Liver (tissue), 9 donors: Measurements from ENCODE around the gene PPFIBP2. TPM values are rescaled to one million over a fixed set of nuclear protein-coding genes. Genes with fewer than 3 reads are reported as not detected.
A peak's percentile ranks its signal among the peaks of the same experiment; 100 is the strongest.

Experiments
- DNase-seq: peaks from one replicate; pipeline ENCODE4 v3.0.0-alpha.2; 2017; ENCODE audit warnings: low spot score
- H3K27ac ChIP-seq, 2 donors: one replicate each; pipeline ENCODE4 v1.7.0; 2013; ENCODE audit warnings: inconsistent platforms in 2 of 2, low read length in 2 of 2, control low read depth in 1 of 2, low read depth in 1 of 2, mild to moderate bottlenecking in 1 of 2
- H3K27me3 ChIP-seq, 4 donors: one replicate each; pipeline versions ENCODE4 v1.6.1 to v1.7.0; 2013; ENCODE audit warnings: low read length in 3 of 4, inconsistent platforms in 1 of 4, mild to moderate bottlenecking in 1 of 4, moderate library complexity in 1 of 4; ENCODE audit not compliant: control insufficient read depth in 4 of 4, insufficient read depth in 4 of 4
- H3K36me3 ChIP-seq, 4 donors: one replicate each; pipeline versions ENCODE4 v1.6.1 to v1.7.0; 2013; ENCODE audit warnings: low read length in 3 of 4, mild to moderate bottlenecking in 3 of 4, low read depth in 1 of 4, moderate library complexity in 1 of 4; ENCODE audit not compliant: control insufficient read depth in 4 of 4, insufficient read depth in 3 of 4
- H3K4me1 ChIP-seq, 4 donors: one replicate each; pipeline versions ENCODE4 v1.6.1 to v1.7.0; 2013; ENCODE audit warnings: low read length in 3 of 4, mild to moderate bottlenecking in 3 of 4, moderate library complexity in 1 of 4; ENCODE audit not compliant: control insufficient read depth in 4 of 4, insufficient read depth in 4 of 4
- H3K4me3 ChIP-seq, 3 donors: one replicate each; pipeline versions ENCODE4 v1.6.1 to v1.7.0; 2013; ENCODE audit warnings: low read length in 3 of 3, control low read depth in 1 of 3, low read depth in 1 of 3, mild to moderate bottlenecking in 1 of 3
- H3K9ac ChIP-seq, 2 donors: one replicate each; pipeline ENCODE4 v1.7.0; 2013; ENCODE audit warnings: low read length in 2 of 2, mild to moderate bottlenecking in 2 of 2, moderate library complexity in 2 of 2, control low read depth in 1 of 2, low read depth in 1 of 2
- H3K9me3 ChIP-seq, 4 donors: one replicate each; pipeline versions ENCODE4 v1.6.1 to v1.7.0; 2013; ENCODE audit warnings: low read length in 3 of 4; ENCODE audit not compliant: control insufficient read depth in 4 of 4
- FOXA2 ChIP-seq: IDR thresholded peaks from 2 replicates; pipeline ENCODE4 v1.6.1; 2016; ENCODE audit warnings: antibody characterized with exemption
- GABPA ChIP-seq, 2 donors: IDR thresholded peaks in 1 of 2; conservative IDR thresholded peaks in 1 of 2; 2 replicates each; pipeline ENCODE4 v1.6.1; 2016; ENCODE audit warnings: antibody characterized with exemption in 2 of 2, mild to moderate bottlenecking in 1 of 2, moderate library complexity in 1 of 2
- HNF4A ChIP-seq, 2 donors: conservative IDR thresholded peaks; 2 replicates each; pipeline ENCODE4 v1.6.1; 2016; ENCODE audit warnings: antibody characterized with exemption in 2 of 2, mild to moderate bottlenecking in 2 of 2
- JUND ChIP-seq, 2 donors: IDR thresholded peaks; 2 replicates each; pipeline ENCODE4 v1.6.1; 2016; ENCODE audit warnings: antibody characterized with exemption in 2 of 2
- MAX ChIP-seq: IDR thresholded peaks from 2 replicates; pipeline ENCODE4 v1.6.1; 2016; ENCODE audit warnings: antibody characterized with exemption
- NR2F2 ChIP-seq: IDR thresholded peaks from 2 replicates; pipeline ENCODE4 v1.6.1; 2016; ENCODE audit warnings: antibody characterized with exemption
- RAD21 ChIP-seq, 2 donors: IDR thresholded peaks; 2 replicates each; pipeline ENCODE4 v1.6.1; 2016; ENCODE audit warnings: antibody characterized with exemption in 2 of 2, mild to moderate bottlenecking in 2 of 2
- REST ChIP-seq: IDR thresholded peaks from 2 replicates; pipeline ENCODE4 v1.6.1; 2016; ENCODE audit warnings: antibody characterized with exemption, mild to moderate bottlenecking
- RXRA ChIP-seq, 2 donors: IDR thresholded peaks; 2 replicates each; pipeline ENCODE4 v1.6.1; 2017 to 2018; ENCODE audit warnings: antibody characterized with exemption in 2 of 2, mild to moderate bottlenecking in 1 of 2
- YY1 ChIP-seq: IDR thresholded peaks from 2 replicates; pipeline ENCODE4 v1.6.1; 2016; ENCODE audit warnings: antibody characterized with exemption, mild to moderate bottlenecking
- ZBTB33 ChIP-seq: IDR thresholded peaks from 2 replicates; pipeline ENCODE4 v1.6.1; 2016; ENCODE audit warnings: antibody characterized with exemption
- WGBS: extraction: QIAGEN DNeasy Blood & Tissue Kit; methylation state at CpG from one replicate; pipeline ENCODE4 v1.1.7; 2013; 5-methylcytosine and 5-hydroxymethylcytosine counted together
- polyA plus RNA-seq, 2 donors: library from polyadenylated mRNA; stranded (reverse) in 1 of 2; unstranded in 1 of 2; fragments of 200-250 nt in 1 of 2; fragments of >200 nt in 1 of 2; fragmentation: Nextera tagmentation in 1 of 2; extraction: Ambion mirVana in 1 of 2; gene quantifications; one replicate each; pipeline versions ENCODE4 v1.2.1 to v1.2.3, GENCODE V29; 2013 to 2015
- total RNA-seq, 2 donors: library from RNA; depleted of rRNA; stranded (reverse); fragments of >200 nt; gene quantifications; one replicate each; pipeline ENCODE4 v1.2.3, GENCODE V29; 2014
- TF ChIP-seq, protein P1 (sequence below): IDR thresholded peaks from 2 replicates; pipeline ENCODE4 v1.6.1; 2016; ENCODE audit warnings: antibody characterized with exemption
- donor health status: healthy.
- donor health status: healthy.
- donor health status: healthy.
- donor health status: healthy.
- donor health status: healthy.

PPFIBP2 gene
- total and polyA plus RNA-seq, 4 donors: 19.6 to 80.0 (median 23.2) TPM

- TF ChIP-seq REST: no peak
- no peak for TF ChIP-seq FOXA2
- no peak for TF ChIP-seq HNF4A (conservative IDR thresholded peaks at IDR 0.05)
- no peak for TF ChIP-seq NR2F2
Observed at GRCh38 chr11:7591987-7592386, 78.2 kb downstream of the PPFIBP2 start (continued).

- TF ChIP-seq RXRA (IDR thresholded peaks at IDR 0.05) (peak; percentile 8 to 50), GABPA (IDR thresholded peaks at IDR 0.05 in 1 of 2, conservative IDR thresholded peaks at IDR 0.05 in 1 of 2) (no peak), JUND (IDR thresholded peaks at IDR 0.05) (peak; percentile 91), HNF4A (conservative IDR thresholded peaks at IDR 0.05) (peak in 1 of 2 donors; percentile 45), RAD21 (IDR thresholded peaks at IDR 0.05) (peak in 1 of 2 donors; percentile 29), YY1 (peak; percentile 21), MAX (peak; percentile 61), ZBTB33 (no peak)
- TF ChIP-seq, protein P1, sequence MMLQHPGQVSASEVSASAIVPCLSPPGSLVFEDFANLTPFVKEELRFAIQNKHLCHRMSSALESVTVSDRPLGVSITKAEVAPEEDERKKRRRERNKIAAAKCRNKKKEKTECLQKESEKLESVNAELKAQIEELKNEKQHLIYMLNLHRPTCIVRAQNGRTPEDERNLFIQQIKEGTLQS: peak; percentile 50
- no peak for DNase-seq
- peak overlapping the region; percentile 70 to 71 for H3K27ac ChIP-seq
Observed at GRCh38 chr11:7592711-7593110, 78.9 kb downstream of the PPFIBP2 start.

GRCh38 chr11:7593481-7593880 lies 79.7 kb downstream of the PPFIBP2 start:
- peak overlapping the region; percentile 70 to 71 for H3K27ac ChIP-seq
- no peak for TF ChIP-seq MAX
- TF ChIP-seq GABPA (IDR thresholded peaks at IDR 0.05 in 1 of 2, conservative IDR thresholded peaks at IDR 0.05 in 1 of 2): no peak
- no peak overlapping the region for H3K9ac ChIP-seq

More at GRCh38 chr11:7592711-7593110, 78.9 kb downstream of the PPFIBP2 start:
- no peaks in the 10 kb centered on the region for H3K9me3 ChIP-seq
- peaks cover 0 to 7% (median 3%) of the 10 kb centered on the region in 4 donors for H3K36me3 ChIP-seq
- no peak overlapping the region for H3K9ac ChIP-seq
- peaks cover 4 to 26% (median 9%) of the 10 kb centered on the region in 4 donors for H3K4me1 ChIP-seq
- H3K27me3 ChIP-seq: no peaks in the 10 kb centered on the region
- no peak overlapping the region for H3K4me3 ChIP-seq
- WGBS: 73% methylated on average over 3 of the region's 3 CpGs

More at GRCh38 chr11:7593481-7593880, 79.7 kb downstream of the PPFIBP2 start:
- Histone ChIP-seq H3K36me3 (peaks cover 0 to 7% (median 1%) of the 10 kb centered on the region in 4 donors), H3K4me1 (peaks cover 4 to 26% (median 9%) of the 10 kb centered on the region in 4 donors), H3K9me3 (no peaks in the 10 kb centered on the region), H3K4me3 (no peak overlapping the region), H3K27me3 (no peaks in the 10 kb centered on the region)
- WGBS: 99% methylated on average over 3 of the region's 3 CpGs
- no peak for DNase-seq
